ENCODE data around the gene GPC1. TPM values are rescaled to one million over a fixed set of nuclear protein-coding genes. Genes with fewer than 3 reads are reported as not detected.

GPC1 gene
- total RNA-seq, 4 donors from 2014 or later, result 0.88 to 62.2 (median 43.4) TPM

- H3K36me3 ChIP-seq, result no peaks in the 10 kb centered on the region
- no peaks in the 10 kb centered on the region for H3K9me3 ChIP-seq
- H3K27me3 ChIP-seq, result no peaks in the 10 kb centered on the region
- TF ChIP-seq POLR2A (IDR thresholded peaks at IDR 0.05), result no peak
- TF ChIP-seq, protein P1, sequence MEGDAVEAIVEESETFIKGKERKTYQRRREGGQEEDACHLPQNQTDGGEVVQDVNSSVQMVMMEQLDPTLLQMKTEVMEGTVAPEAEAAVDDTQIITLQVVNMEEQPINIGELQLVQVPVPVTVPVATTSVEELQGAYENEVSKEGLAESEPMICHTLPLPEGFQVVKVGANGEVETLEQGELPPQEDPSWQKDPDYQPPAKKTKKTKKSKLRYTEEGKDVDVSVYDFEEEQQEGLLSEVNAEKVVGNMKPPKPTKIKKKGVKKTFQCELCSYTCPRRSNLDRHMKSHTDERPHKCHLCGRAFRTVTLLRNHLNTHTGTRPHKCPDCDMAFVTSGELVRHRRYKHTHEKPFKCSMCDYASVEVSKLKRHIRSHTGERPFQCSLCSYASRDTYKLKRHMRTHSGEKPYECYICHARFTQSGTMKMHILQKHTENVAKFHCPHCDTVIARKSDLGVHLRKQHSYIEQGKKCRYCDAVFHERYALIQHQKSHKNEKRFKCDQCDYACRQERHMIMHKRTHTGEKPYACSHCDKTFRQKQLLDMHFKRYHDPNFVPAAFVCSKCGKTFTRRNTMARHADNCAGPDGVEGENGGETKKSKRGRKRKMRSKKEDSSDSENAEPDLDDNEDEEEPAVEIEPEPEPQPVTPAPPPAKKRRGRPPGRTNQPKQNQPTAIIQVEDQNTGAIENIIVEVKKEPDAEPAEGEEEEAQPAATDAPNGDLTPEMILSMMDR (IDR thresholded peaks at IDR 0.05), result no peak
- intact Hi-C loops (cut with DNase I; ENCODE audit: low total_unique reads), result no loop called here
- no peaks in the 10 kb centered on the region for H3K4me1 ChIP-seq
- DNase-seq, result peak in 1 of 2 donors; percentile 5
- H3K27ac ChIP-seq, result no peak overlapping the region
- no peak overlapping the region for H3K4me3 ChIP-seq
Observed at GRCh38 chr2:240401308-240401707, 34.2 kb upstream of the GPC1 start.

DNA sequence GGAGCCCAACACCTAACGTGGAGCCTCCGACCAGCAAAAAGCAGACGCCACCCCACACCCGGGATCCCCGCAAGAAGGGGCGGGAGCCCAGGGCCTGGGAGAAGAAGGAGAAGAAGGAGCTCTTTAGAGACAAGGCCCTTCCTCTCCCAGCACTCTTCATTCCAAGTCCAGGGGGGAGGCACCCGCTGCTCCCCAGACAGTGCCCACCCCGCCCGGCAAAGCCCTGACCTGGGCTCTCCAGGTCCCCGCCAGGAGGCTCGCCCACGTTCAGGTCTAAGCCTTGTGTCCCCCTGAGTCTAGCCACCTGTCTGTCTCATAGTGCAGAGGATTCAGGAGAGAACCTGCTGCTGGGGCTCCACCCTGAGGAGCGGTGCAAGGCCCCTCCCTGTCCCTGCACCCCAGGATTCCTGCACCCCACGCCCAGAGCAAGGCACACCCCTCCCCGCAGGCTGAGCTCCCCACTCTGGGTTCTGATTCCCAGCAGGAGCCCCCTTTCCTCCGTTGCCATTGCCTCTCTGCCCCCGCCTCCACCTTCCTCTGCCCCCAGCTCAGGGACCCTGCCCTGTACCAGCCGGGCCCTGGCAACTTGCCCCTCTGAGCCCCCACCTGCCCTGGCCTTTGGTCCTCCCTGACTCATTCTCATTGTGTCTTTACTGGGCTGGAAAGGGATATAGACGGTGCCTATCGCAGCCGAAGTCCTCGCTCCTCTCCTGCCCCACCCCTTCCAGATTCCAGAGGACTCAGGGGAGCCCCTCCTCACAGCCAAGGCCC, 33.5 kb upstream of the GPC1 start:
- Histone ChIP-seq H3K4me1 (no peaks in the 10 kb centered on the region), H3K4me3 (no peak overlapping the region), H3K9me3 (no peaks in the 10 kb centered on the region), H3K27me3 (no peaks in the 10 kb centered on the region), H3K27ac (no peak overlapping the region), H3K36me3 (no peaks in the 10 kb centered on the region)
- DNase-seq, result peak in 1 of 2 donors; percentile 11
- intact Hi-C loops (cut with DNase I; ENCODE audit: low total_unique reads), result no loop called here
- TF ChIP-seq POLR2A (IDR thresholded peaks at IDR 0.05), result no peak
- TF ChIP-seq, protein P1 (IDR thresholded peaks at IDR 0.05), result no peak

DNA sequence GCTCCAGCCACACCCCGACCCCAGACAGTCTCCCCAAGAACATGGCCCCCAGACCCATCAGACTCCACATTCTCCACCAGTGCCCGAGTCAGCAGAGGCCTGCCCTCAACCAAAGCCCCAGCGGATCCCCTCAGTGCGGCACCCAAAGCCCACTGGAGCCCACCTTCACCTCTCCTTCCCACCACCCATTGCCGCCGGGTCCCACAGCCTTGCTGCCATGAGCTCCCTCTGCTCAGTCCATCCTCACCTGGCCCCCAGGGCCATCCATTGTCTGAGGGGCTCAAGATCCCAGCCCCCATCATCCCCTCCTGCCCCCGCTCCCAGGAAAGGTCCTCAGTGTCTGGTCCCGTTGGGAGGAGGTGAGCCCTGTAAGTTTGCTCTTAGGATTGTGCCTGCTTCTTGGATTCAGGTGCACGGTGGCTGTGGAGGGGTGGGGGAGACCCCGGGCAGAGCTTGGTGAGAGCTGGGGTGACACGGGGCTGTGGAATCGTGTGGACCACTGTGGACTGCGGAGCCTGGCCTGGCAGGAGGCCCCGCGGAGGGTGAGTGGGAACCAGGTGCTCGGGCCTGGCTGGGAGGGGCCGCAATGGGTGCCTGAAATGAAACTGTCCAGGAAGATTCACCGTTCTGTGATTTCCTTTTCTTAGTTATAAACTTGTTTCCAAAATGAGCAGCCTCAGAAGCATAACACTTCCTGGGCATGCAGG, 32.7 kb upstream of the GPC1 start:
- H3K4me3 ChIP-seq, result no peak overlapping the region
- intact Hi-C loops (cut with DNase I; ENCODE audit: low total_unique reads), result no loop called here
- H3K27ac ChIP-seq, result no peak overlapping the region
- TF ChIP-seq POLR2A (IDR thresholded peaks at IDR 0.05), result no peak
- TF ChIP-seq, protein P1 (IDR thresholded peaks at IDR 0.05), result no peak
- peak in 1 of 2 donors; percentile 10 for DNase-seq
- H3K9me3 ChIP-seq, result no peaks in the 10 kb centered on the region
- H3K27me3 ChIP-seq, result no peaks in the 10 kb centered on the region
- no peaks in the 10 kb centered on the region for H3K36me3 ChIP-seq
- no peaks in the 10 kb centered on the region for H3K4me1 ChIP-seq

DNA sequence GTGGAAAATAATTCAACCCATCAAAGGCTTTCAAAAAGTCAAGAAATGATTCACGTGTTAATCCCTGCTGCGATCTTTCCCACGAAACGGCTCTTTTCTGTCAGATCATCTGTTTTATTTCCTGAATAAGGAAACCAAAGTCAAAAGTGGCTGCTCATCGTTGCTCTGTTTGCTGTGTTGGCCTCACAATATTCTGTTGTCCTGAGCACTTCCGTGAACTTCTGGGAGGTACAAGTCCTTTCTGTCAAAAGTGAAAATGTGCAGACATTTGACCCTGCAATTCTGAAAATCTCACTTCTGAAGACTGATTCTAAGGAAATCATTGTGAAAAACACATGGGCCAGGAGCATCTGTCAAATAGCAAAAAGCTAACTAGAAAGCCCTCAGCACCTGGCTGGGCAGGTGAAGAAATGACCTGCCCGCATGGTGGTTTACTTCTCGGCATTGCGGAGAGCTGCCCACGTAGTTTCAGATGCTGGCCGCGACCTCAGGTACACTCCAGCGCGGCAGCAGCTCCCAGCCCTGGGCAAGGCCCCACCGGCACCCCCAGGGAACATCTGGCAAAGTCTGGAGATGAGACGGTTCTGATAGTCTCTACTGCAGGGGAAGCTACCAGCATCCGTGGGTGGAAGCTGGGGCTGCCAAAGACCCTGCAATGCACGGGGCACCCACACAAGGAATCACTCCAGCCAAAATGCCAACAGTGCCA, 31.9 kb upstream of the GPC1 start:
- Histone ChIP-seq H3K27ac (no peak overlapping the region), H3K4me1 (no peaks in the 10 kb centered on the region), H3K9me3 (no peaks in the 10 kb centered on the region), H3K27me3 (no peaks in the 10 kb centered on the region), H3K4me3 (no peak overlapping the region), H3K36me3 (no peaks in the 10 kb centered on the region)
- peak in 1 of 2 donors; percentile 7 for DNase-seq
- TF ChIP-seq, protein P1 (IDR thresholded peaks at IDR 0.05), result no peak
- no peak for TF ChIP-seq POLR2A (IDR thresholded peaks at IDR 0.05)
- intact Hi-C loops (cut with DNase I; ENCODE audit: low total_unique reads), result no loop called here

Data from uterus (tissue), 4 donors.